Right hindlimb (tissue), 1 donor: ENCODE results near the gene RIMS1.

Experiments used
- DNase-seq: peaks from one replicate; pipeline ENCODE4 v3.0.0-alpha.2; 2018

The RIMS1 gene

DNA sequence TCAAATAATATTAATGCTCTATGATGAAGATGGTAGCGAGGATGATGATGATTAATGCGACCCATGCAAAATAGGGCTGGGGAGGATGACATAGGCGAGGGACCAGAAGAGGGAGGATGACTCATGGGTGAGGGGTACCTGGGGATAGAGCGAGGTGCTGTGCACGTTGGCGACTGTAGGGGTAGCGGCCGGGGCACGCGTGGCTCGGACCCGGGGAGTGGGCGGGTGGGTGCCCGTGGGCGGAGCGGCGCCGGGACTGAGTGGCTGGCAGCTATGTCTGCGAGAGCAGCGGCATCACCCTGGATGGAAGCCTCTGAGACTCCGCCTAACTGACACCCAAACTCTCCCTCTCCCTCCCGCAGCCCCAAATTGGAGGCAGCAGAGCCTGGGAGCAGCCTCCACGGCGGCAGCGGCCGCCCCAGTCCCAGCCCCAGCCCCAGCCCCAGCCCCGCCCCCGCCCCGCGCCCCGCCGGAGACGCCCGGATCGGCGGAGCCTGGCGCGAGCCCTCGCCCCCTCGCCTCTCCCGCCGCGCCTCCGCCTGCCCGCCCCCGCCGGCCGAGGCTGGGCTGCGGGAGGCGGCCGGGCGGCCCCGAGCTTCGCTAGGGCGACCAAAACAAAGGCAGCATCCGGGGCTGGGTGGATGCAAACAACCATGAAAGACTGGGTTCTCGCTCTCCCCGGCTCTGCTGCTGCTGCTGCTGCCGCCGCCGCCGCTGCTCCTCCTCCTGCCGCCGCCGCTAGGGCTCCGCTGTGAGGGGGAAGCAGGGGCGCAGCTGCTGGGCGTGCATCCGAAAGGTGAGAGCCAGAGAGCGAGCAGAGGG is at the start of gene RIMS1:
Gene RIMS1 (plus strand): TSS at position 367 of the 822 bp plus-strand sequence. CDS start 474 bp downstream, outside the sequence.
- peak; percentile 48 for DNase-seq

DNA sequence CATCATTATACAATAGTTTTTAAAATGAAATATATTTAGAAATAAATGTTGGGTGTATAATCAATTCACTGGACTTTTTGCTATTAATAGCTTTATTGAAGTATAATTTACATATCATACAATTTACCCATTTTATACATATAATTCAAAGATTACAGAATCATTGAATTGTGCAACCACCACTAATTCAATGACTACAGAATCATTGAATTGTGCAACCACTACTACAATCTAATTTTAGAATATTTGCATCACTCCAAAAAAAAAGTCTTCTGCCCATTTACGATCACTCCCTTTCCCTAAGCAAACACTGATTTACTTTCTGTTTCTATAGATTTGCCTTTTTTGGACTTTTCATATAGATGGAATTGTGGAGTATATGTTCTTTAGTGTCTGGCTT is 35.1 kb upstream of the RIMS1 start:
- no peak for DNase-seq

GRCh38 chr6:71852948-71853347 is 33.4 kb upstream of the RIMS1 start:
- no peak for DNase-seq

GRCh38 chr6:71855406-71855805 is 30.9 kb upstream of the RIMS1 start:
- DNase-seq: no peak

DNA sequence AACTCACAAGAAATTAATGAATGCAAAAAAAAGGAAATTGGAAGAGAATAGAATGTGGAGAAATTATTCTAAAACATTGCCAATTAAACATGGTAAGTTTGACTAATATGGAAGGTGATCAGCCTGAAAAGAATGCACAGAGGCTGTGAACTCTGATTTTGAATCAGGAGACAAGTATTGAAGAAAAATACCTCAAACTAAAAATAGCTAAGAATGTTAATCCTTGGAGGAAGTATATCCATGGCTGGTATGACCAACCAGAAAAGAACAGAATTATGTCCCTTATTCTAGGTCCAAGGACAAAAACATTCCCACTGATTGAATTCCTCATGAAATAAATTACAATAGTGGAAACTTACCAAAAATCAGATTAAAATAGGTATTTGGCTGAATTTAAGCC is 7.3 kb upstream of the RIMS1 start:
- no peak for DNase-seq

DNA sequence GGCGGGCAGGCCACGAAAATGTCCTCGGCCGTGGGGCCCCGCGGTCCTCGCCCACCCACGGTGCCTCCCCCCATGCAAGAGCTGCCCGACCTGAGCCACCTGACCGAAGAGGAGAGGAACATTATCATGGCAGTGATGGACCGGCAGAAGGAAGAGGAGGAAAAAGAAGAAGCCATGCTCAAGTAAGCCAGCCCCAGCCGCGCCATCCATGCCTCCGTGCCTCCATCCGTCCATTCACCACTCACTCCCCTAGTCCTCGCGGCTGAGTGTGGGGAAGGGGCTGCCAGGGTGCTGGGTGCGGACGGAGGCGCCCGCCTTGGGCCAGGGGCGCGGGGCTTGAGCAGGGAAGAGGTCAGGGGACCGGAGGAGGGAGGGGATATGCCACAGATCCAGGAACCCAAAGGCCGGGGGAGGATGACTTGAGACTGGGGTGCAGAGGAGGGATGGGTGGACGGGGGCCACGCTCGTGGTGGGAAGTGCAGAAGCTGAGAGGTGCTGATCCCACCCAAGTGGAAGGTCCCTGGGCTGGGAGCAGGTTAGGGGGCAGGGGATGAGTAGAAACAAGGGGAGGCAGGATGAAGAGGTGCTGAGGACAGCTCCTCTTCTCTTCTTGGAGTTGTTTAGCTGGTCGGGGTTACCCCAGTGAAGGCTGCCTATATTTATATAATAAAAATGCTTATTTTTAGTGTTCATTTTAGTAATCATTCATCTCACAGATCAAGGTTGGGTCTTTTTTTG is 825 bp downstream of the RIMS1 start:
- DNase-seq: peak; percentile 20

GRCh38 chr6:71887744-71888230 is 1.4 kb downstream of the RIMS1 start:
- DNase-seq: no peak

DNA sequence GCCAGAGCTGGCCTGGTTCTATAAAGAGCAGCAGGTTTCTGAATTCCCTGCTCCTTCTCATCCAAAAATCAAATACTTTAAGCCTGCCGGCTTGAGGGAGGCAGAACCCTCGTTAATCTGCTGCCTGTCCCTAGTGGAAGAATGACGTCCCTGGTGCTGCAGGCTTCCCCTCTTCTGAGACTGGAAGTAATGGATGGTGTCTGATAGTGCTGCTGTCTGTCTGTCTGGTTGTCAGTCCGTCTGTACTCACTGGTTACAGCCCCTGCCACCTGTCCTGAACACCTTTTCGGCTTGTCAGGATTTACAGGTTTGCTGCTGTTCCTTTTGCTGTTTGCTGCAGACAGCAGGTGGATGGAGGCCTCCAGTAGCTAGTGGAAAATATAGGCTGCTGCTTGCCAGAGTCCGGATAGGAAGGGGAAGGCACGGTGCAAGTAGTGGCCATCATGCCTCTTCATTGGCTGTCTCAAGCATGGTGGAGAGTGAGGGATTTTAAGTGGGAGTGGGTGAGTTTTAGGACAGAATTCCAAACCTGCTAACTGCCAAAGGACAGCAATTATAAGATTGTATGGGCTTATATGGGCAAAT is 2.5 kb downstream of the RIMS1 start:
- DNase-seq: no peak

DNA sequence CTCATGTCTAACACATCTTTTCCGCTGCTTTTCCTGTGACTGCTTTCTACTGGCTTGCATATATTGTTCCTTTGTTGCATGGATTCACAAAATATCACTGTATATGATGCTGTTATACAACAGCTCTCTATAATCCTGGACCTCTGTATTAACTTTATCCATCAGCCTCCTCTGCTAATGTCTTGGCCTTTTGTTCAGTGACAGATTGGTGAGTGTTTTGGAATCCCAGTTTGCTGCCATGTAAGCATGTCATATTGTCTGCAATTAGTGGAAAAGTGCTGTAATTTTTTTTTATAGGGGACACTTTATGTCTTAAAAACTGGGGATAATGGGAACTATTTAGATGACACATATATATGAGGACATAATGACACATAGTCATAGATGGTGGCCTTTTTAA is 3.0 kb downstream of the RIMS1 start:
- DNase-seq: no peak

DNA sequence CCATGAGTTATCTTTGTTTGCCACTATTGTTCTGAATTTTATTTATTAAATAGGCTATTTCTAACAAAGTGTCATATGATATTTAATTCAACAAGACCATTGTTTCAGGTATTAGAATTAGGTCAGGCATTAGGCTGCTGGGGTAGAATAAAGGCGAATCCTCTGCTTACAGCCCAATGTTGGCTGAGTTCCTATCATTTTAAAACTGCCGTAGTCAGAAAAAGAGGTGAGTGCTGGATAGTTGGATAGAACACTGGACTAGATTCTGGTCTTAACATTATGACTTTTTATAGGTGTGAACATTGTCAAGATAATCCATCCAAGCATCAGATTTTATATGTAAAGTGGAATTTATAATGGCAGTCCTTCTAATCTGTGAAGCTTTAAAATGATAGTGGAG is 6.3 kb downstream of the RIMS1 start:
- DNase-seq: no peak

DNA sequence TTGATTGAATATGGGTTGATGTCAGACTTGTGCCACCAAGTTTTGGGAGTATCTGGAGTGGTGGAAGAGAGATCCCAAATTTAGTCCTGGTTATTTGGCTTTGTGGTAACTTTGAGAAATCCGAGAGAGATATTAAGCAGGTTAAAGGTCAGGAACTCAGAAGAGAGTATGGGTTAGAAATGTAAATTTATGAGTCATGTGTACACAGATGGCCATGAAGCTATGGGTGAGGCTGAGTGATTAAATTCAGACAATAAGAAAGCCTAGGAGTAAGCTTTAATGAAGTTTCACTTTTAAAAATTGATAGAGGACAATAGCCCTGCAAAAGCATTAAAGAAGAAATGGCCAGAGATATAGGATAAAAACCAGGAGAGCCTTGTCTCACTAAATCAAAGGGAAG is 14.3 kb downstream of the RIMS1 start:
- DNase-seq: no peak

- no peak for DNase-seq
These were observed 15.9 kb downstream of the RIMS1 start for GRCh38 chr6:71902261-71902660.

- no peak for DNase-seq
These were observed 20.5 kb downstream of the RIMS1 start for GRCh38 chr6:71906813-71907212.

- DNase-seq: no peak
These were observed 21.9 kb downstream of the RIMS1 start for GRCh38 chr6:71908162-71908765.

DNA sequence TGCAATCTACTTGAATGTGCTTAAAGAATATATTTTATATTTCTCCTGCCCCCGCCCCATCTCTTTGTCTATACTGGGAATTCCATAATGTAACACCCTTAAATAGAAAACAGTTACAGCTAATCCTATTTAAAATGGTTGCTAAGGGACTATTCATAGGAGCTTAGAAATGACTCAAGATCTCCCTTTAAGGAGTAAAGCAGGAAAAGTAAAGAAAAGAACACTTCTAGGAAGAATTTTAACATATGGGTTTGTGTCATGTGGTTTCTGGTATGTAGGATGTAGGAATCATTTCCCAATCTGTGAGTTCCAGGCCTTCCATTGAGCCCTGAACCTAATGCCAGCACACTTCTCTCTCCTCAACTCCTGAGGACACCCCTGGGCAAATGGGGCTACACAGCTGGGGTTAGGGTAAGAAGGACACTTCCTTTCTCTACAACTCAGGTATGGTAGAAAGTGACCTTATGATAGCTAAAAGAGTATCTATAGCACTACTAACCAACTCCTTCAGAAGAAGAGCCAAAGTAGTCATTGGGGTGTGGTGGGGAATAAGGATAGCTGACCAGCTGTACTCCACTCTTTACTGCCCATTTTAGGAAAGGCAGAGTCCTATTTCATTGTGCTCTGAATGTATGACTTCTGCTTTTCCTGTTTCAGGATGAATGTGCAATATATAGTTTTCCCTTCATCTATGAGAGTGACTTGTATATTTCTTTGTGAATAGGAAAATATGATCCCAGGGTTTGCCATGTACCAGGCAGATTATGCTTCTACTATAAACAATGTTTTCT is 27.3 kb downstream of the RIMS1 start:
- no peak for DNase-seq

GRCh38 chr6:71929047-71929446 is 42.7 kb downstream of the RIMS1 start:
- DNase-seq: no peak

GRCh38 chr6:71933881-71934280 is 47.5 kb downstream of the RIMS1 start:
- DNase-seq: no peak

- no peak for DNase-seq
These were observed 79.1 kb downstream of the RIMS1 start for GRCh38 chr6:71965404-71965803.

DNA sequence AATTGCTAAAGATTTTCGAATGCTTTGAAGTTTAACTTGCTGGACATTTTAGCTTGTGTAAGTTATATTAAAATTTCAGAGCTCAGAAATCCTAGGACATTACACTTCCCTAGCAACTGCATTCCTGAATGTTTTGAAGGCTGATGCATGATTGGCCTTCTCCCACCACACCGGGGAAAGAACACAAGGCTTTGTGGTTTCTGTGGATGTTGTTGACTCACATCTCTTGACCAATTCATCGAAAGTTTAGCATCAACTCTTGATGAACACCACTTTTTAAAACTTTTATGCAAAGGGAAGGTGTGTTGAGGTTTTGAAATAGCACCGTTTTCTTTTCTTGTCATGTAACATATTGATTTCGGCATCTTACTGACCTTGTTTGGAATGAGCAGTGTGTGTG is 81.1 kb downstream of the RIMS1 start:
- no peak for DNase-seq

GRCh38 chr6:71977884-71978283 is 91.5 kb downstream of the RIMS1 start:
- DNase-seq: no peak

DNA sequence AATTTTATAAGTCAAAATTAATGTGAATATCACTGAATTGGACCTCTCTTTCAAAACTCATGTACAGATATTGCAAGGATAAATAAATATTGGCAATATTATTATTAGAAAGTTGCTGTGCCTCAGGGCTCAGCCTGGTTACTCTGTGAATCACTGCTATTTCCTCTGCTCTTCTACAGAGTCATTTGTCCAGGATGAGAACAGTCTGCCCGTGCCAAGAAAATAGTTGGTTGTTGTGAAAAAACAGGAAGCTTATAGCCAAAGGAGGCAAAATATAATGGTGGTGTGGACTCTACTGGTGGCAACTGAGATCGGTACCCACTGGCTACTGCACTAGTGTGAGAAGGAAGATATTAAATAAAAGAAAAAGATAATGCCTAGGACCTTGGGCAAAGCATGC is 93.6 kb downstream of the RIMS1 start:
- DNase-seq: no peak

DNA sequence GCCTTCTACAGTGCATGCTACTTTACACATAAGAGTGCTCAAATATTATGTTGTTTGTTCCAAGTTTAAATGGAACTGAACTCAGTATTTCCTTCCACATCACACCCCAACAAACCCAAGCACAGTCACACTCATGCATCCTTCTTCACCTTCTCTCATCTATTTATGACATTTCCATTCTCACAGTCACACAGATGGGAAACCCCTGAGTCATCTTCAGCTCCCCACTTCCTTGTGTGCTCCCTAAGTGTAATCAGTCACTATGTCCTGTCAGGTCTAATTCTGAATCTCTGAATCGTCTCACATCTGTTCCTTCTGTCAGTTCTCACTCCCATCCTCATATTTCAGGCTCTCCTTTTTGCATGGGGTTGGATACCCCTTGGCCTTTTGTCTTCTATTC is 96.0 kb downstream of the RIMS1 start:
- no peak for DNase-seq

DNA sequence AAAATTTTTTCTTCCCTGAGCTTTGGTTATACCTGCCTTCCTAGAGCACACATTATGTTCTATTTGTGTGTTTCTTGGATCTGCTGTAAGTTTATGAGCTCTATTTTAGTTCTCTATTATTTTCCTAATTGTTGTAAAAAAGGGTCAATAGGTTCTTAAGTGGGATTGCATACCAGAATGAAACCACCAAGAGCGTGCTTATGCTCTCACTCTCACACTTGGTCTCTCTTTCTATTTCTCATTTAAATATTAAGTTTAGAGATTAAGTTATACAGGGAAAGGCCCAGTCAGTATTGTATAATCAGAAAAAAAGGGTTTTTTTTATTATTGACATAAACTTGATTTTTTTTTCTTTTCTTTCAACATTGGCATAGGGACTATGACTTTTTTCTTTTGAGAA is 96.8 kb downstream of the RIMS1 start:
- DNase-seq: no peak
